ENCODE results near the gene NDUFB2.
"Not testable (repeated sequence)": the region's sequence is repeated elsewhere in the genome, so short reads cannot be mapped to it uniquely, and the experiment has no call there.

The NDUFB2 gene

GRCh38 chr7:140689199-140690152, 7.0 kb upstream of the NDUFB2 start:
- no peak for DNase-seq (ENCODE audit: low read depth, low spot score)

- no peak for DNase-seq (ENCODE audit: low read depth, low spot score)
Measured at GRCh38 chr7:140691376-140692045, 5.0 kb upstream of the NDUFB2 start.

- not testable (repeated sequence) for DNase-seq (ENCODE audit: low read depth, low spot score)
Measured at GRCh38 chr7:140693849-140694248, 2.7 kb upstream of the NDUFB2 start.

- no peak for DNase-seq (ENCODE audit: low read depth, low spot score)
Measured at GRCh38 chr7:140694592-140694991, 1.9 kb upstream of the NDUFB2 start.

GRCh38 chr7:140695381-140695780, 1.1 kb upstream of the NDUFB2 start:
- no peak for DNase-seq (ENCODE audit: low read depth, low spot score)

- peak; percentile 77 for DNase-seq (ENCODE audit: low read depth, low spot score)
Measured at GRCh38 chr7:140696024-140696679, 356 bp upstream of the NDUFB2 start.

GRCh38 chr7:140697447-140698143, 1.1 kb downstream of the NDUFB2 start:
- no peak for DNase-seq (ENCODE audit: low read depth, low spot score)

- DNase-seq (ENCODE audit: low read depth, low spot score) = no peak
Measured at GRCh38 chr7:140698477-140698876, 2.0 kb downstream of the NDUFB2 start.

GRCh38 chr7:140702774-140703173, 6.3 kb downstream of the NDUFB2 start:
- DNase-seq (ENCODE audit: low read depth, low spot score) = no peak

- no peak for DNase-seq (ENCODE audit: low read depth, low spot score)
Measured at GRCh38 chr7:140704205-140704604, 7.7 kb downstream of the NDUFB2 start.

GRCh38 chr7:140707132-140707531, 10.6 kb downstream of the NDUFB2 start:
- DNase-seq (ENCODE audit: low read depth, low spot score) = no peak

GRCh38 chr7:140708764-140709163, 12.3 kb downstream of the NDUFB2 start:
- not testable (repeated sequence) for DNase-seq (ENCODE audit: low read depth, low spot score)

GRCh38 chr7:140712392-140712791, 15.9 kb downstream of the NDUFB2 start:
- not testable (repeated sequence) for DNase-seq (ENCODE audit: low read depth, low spot score)

- DNase-seq (ENCODE audit: low read depth, low spot score) = no peak
Measured at GRCh38 chr7:140714331-140715040, 18.0 kb downstream of the NDUFB2 start.

GRCh38 chr7:140719721-140720120, 23.2 kb downstream of the NDUFB2 start:
- no peak for DNase-seq (ENCODE audit: low read depth, low spot score)

GRCh38 chr7:140722254-140722653, 25.7 kb downstream of the NDUFB2 start:
- DNase-seq (ENCODE audit: low read depth, low spot score) = no peak

GRCh38 chr7:140723006-140723405, 26.5 kb downstream of the NDUFB2 start:
- DNase-seq (ENCODE audit: low read depth, low spot score) = no peak

GRCh38 chr7:140723574-140723973, 27.1 kb downstream of the NDUFB2 start:
- DNase-seq (ENCODE audit: low read depth, low spot score) = no peak

- DNase-seq (ENCODE audit: low read depth, low spot score) = no peak
Measured at GRCh38 chr7:140724706-140725105, 28.2 kb downstream of the NDUFB2 start.

GRCh38 chr7:140726281-140726680, 29.8 kb downstream of the NDUFB2 start:
- peak; percentile 6 for DNase-seq (ENCODE audit: low read depth, low spot score)

- DNase-seq (ENCODE audit: low read depth, low spot score) = no peak
Measured at GRCh38 chr7:140732416-140732815, 35.9 kb downstream of the NDUFB2 start.
